Stimulated activated CD8-positive, alpha-beta memory T cell treated with anti-CD3 and anti-CD28 coated beads, Interleukin-7, amount 100 ng/mL, for 1 hour (primary cell): ENCODE results near the gene HBZ.
"Not testable (repeated sequence)": the region's sequence is repeated elsewhere in the genome, so short reads cannot be mapped to it uniquely, and the experiment has no call there.

Source experiments
- DNase-seq, 2 donors: peaks; one replicate each; pipeline ENCODE4 v3.0.0-alpha.2; 2020; ENCODE audit warnings: low read depth in 2 of 2

The HBZ gene

DNA sequence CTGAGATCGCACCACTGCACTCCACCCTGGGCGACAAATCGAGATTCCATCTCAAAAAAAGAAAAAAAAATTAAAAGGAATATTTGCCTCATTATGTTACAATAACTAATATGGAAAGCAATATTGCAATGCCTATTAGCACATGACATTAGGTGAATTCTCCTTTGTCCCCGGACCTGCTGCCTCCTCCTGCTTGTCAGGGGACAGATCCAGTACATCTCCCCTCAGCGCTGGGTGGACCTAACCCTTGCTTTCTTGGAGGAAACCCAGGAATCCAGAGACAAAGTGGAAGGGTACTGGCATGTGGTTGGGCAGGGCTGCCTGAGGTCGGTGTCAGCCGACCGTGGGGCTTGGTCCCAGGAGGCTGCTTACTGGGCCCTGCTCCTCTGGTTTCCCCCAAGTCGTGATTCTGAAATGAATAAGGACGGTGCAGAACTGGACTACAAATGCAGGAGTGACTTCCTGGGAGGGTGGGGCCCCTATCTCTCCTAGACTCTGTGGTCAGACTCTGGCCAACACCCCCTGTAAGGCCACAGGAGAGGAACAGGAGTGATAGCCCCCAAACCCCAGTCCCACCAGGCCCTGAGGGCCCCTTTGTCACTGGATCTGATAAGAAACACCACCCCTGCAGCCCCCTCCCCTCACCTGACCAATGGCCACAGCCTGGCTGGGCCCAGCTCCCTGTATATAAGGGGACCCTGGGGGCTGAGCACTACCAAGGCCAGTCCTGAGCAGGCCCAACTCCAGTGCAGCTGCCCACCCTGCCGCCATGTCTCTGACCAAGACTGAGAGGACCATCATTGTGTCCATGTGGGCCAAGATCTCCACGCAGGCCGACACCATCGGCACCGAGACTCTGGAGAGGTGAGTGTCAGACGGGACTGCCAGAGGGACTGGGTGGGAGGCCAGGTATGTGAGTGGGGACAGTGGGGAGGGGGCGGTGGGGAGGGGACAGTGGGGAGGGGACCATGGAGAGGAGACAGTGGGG lies at the start of gene HBZ:
TSS of gene HBZ (plus strand) at position 504 of the 988 bp plus-strand sequence. CDS start at position 770, 266 bp downstream.
- no peak for DNase-seq

DNA sequence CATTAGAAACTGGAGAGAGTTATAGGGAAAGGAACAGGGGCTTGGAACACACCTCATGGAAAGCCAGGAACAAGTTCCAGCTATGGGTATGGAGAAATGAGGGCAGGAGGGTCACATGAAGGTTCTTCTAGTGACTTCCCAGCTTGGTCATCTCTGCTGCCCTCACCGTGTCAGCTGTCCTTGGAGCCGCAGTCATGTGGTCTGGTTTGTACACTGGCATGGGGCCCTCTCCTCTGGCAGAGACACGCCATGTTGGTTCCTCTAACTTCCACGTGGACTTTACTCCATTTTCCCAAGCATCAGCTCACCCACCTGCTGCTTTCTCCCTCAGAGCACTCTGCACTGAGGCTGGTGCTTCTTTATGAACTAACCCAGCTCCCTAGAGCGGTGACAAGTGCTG lies 48.1 kb upstream of the HBZ start:
- no peak for DNase-seq

DNA sequence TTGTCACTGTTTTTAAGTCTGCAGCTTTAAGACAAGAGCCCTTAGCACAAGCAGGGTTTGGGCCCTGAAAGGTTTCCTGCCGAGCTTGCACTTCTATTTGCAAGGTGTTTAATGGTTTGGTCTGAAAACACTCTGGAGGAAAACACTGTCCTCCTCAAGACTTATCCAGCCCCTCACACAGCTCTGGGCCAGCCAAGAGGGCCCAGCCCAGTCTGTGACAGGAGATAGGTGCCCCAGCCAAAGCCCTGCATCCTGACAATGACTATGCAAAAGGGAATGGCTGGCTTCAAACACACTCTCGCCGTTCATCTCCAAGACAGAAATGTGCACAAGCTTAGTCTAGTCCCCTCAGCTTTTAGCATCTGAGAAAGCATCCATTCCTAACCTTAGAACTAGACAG lies 47.5 kb upstream of the HBZ start:
- no peak for DNase-seq

DNA sequence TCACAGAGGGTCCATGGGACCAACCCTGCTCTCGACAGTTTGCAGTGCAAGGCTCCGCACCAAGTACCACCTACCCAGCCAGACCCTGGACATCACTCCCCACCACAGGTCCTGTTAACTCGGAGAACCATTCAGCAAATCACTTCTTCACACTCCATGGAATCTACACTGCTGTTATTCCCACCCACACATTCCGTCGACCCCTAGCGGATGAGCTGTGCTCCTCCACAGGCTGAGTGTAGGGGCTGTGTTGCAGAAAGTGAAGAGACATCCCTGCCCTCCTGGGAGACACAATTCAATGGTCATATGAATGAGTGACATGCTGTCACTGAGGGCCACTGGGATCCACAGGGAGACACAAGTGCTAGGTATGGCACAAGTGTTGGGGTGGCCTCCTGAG lies 46.9 kb upstream of the HBZ start:
- DNase-seq: no peak

DNA sequence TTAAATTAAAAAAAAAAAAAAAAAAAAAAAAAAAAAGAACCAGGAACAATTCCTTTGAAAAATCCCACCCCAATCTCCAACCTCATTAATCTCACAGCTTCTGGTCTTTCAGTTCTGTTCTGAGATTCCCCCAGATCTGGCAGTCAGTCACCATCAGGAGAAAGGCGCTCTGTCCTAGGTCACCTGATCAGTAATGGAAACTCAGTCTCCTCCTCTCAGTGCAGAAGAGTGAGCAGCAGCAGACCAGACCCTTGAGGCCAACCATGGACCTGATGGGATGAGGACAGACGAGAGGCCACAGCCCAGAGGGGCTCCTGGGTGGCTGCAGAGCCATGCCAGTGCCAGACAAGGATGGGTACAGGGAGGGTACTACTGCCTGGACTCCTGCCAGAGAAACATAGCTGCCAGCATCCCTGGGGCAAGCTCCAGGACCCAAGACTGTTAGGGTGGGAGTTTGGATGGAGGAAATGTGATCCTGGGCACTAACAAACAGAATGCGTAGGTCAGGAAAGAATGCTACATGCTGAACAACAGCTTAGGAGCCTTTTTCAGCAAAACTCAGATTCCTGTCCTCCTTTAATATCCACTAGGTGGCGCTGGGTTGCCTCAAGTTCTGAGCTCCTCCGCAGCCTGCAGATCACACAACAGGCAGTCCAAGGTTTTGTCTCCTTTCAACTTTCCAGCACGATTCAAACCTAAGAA lies 45.7 kb upstream of the HBZ start:
- DNase-seq: peak in 1 of 2 donors; percentile 12

DNA sequence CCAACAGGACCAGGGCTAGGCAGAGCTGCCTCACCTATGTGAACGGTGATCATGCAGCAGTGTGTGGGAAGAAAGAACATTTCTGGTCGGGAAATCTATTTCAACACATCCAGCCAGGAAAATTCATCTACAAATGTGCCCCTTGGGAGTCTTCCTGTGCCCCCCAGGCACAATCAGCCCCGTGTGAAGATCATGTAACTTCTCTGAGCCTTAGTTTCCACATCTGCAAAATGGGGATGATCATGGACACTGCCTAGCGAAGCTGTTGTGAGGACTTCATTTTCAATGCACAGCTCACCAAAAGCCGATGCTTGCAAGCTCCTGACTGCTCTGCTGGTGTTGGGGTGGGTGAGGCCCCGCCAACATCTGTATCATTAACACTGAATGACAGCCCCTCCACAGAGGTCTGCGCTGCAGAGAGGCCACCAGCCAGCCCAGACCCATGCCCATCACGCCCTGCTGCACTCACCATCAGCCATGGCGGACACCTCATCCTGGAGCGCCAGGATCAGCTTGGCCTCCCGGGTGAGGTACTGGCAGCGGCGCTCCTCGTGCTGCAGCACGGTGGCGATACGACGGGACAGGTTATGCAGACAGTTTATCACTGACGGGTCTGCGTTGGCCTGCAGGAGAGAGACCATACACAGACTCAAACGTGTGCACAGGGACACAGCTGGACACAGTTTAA lies 40.1 kb upstream of the HBZ start:
- no peak for DNase-seq

DNA sequence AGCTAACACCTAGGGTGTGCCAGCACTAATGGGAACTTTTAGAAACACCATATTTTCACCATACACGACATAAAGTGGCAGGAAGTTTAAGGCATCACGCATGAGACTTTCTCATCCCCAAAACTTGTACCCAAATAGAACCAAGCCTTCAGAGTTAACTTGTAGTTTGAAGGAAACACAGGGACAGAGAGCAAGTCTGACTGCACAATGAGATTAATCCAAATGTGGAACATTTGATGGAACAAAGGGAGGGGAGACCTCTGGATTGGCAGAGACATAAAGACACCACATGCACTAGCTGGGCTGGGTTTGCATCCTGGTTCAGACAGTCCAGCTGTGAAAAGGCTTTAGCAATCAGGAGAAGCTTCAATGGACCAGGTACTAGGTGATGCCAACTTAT lies 38.1 kb upstream of the HBZ start:
- DNase-seq: no peak

DNA sequence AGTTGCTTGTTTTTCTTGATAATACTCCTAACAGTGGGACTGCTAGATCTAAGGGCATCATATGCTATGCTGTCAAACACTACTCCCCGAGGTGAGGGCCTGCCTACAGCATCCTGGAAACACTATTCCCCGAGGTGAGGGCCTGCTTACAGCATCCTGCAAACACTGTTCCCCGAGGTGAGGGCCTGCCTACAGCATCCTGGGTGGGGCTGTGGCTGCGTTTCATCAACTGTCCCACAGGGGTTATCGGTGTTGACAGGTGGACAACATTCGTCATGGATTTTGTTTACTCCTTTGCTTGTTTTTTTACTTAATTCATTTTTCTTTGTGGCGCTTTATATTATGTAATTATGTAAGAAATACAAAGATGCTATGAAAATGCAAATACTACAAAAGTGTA lies 36.4 kb upstream of the HBZ start:
- DNase-seq: no peak

DNA sequence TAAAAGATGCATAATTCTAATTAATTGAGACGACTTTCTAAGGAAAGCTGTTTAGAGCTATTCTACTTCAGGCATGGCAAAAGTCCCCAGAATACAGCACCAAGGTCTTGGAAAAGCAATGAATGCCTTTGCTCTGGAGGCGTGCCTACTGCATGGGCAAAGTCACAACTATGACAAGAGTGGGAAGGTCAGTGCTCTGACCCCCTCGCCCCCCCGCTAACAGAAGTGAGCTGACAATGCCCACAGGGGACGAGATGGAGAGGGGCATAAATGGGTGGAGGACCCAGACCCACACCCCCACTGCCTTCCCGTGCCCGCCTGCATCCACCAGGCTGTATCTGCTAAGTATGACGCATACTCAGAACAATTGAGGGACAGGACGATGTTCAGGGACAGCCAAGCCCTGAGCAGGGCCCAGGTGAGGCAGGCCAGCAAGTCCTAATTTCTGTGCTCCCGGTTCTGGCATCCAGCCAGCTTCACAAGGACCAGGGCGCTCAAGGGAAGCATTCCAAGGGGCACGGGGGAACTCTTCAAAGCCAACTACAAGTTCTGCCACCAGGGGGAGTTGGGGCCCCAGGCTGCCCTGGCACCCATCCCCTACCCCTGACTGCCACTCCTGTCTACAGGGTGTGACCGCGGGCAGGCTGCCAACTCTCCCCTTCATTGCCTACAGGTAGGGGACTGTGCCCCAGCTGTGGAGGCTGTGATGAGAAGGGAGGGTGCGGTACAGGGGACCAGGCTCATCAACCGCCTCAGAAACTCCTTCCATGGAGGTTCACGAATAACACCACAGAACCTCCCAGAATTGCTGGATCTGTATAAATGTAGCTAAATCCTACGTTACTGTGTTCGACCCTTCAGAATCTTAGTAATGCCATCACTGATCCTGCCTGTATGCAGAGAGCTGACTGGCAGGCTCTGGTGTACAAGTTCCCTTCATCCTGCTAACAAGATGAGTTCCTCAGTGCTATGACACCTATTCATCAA lies 34.8 kb upstream of the HBZ start:
- peak; percentile 31 to 47 for DNase-seq

DNA sequence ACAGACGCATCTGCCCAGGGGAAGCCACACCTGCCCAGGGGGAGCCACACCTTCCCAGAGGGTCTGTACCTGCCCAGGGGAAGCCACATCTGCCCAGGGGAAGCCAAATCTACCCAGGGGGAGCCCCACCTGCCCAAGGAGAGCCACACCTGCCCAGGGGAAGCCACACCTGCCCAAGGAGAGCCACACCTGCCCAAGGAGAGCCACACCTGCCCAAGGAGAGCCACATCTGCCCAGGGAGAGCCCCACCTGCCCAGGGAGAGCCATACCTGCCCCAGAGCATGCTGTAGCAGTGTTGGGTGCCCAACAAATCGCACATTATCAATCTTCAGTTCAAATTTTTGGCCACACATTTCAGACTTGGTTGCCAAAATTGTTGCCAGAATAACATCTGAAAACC lies 33.6 kb upstream of the HBZ start:
- no peak for DNase-seq

DNA sequence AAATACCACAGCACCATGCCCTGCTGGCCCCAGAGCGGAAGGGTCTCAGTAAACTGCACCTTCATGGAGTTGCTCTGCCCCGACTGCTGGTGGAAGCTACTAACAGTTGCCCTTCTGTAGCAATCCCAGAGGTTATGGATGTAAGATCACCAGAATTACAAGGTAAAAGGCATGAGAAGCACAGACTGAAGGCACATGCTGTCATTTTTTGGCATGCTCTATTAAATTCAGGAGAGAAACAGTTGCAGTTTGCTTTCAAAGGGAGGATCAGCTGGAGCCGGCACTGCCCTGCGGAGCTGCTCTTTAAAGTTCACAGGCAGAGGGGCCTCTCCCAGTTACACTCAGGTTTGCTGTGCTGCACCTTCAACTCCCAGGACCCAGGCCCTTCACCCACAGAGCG lies 33.1 kb upstream of the HBZ start:
- DNase-seq: no peak

DNA sequence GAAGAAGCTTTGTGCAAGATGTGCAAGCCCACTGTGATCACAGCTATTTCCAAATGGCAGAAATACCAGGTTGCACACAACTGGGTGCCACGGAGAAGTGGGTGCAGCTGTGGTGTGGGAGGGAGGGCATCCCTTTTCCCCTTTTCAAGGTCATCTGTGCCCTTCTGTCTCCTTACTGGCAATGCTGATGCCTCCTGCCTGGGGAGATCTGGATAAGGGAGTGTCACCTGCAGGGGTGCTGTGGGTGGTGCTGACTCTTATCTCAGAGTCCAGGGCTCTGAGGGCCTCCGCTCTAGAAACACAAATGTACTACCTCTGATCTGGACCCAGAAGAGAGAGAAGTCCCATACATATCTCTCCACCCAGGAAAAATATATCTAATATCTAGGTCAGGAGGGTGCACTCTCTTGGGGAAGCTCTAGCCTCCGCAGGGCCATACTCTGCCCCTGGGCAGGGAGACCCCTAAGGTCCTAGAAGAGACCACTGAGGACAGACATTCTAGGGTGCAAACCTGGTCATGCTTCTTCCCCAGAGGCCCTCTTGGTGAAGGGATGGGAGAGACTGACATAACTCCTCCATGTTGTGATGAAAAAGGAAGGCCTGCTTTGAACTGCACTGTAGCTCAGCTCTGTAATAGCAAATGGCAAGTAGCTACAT lies 32.5 kb upstream of the HBZ start:
- DNase-seq: no peak

DNA sequence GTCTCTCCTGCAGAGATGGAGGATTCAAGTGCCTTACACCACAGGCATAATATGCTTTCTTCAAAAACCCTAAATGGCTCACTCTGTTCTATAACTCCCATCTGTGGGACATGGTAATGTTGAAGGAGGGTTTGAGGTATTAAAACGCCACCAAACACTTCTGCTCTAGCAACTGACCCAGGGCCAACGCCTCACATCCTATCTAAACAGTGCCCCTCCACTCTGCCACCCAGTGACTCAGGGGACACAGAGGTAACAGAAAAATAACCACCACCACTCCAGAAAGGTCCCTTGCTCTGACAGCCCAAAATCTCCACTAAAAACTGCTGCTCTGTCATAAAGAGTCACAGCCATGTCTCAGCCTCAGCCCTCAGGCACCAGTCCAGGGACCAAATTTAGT lies 31.7 kb upstream of the HBZ start:
- DNase-seq: no peak

DNA sequence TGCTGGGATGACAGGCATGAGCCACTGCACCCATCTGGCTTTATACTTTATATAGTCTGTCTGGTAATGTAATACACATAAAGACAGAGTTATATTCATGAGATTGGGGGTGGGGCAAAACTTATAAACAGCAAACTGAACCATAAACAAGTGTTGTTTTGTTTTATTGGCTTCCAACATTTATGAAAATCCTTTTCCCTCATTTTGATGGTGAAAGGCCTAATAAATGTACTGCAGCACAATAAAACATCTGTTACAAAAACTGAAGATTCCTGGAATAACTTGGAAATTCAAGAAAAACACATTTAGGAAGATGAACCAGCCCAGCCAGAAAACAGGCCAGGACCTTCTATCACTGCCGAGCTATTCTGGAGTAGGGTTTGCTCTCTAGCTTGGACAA lies 30.1 kb upstream of the HBZ start:
- DNase-seq: no peak

DNA sequence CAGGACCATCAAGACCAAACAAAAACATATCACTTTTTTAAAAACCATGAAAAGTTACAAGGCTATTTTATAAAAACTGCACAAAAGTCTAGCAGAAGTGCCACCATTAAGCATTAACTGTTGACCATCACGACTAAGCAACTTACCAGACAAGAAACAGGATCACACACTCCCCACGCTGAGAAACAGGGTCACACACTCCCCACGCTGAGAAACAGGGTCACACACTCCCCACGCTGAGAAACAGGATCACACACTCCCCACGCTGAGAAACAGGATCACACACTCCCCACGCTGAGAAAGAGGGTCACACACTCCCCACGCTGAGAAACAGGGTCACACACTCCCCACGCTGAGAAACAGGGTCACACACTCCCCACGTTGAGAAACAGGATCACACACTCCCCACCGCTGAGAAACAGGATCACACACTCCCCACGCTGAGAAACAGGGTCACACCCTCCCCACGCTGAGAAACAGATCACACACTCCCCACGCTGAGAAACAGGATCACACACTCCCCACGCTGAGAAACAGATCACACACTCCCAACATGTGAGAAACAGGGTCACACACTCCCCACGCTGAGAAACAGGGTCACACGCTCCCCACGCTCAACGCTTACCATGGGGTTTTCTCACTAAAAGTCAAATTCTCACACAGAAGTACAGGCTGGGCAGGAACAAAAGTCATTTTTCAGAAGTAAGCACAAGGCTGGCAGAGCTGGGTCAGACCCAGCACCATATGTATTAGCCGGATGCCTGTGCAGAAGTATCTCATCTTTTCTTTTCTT lies 28.7 kb upstream of the HBZ start:
- not testable (repeated sequence) for DNase-seq

DNA sequence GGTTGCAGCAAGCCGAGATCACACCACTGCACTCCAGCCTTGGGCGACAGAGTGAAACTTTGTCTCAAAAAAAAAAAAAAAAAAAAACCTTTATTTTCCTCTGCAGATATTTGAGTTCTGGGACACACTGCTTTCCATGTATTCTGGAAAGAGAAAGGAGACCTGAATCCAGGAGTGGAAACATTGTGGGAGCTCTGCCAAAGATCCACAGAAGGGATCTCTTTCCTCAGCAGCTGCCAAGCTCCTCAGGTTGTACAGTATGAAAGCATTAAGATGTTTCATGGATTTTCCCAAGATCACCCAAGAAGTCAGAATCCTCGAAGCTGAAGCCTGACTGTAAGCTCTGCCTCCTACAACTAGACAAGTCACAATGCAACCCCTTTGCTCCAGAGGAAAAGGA lies 27.4 kb upstream of the HBZ start:
- DNase-seq: no peak

DNA sequence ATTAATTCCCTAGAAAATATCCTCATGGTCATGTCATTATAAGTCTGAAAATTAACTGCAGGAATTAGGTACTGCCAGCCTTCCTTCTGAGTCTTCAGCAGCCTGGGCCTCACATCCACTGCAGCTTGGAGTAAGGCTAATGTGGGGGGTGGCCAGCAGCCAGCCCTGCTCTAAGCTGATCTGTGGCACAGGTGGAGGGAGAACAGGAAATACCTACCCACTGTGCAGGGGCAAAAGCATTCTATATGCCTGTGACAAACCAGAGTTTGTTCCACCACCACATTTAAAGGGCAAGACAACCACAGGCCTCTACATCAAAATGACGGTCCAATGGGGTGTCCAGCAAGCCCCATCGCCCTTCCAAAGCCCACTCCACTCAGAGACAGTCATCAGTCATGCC lies 23.4 kb upstream of the HBZ start:
- DNase-seq: no peak

DNA sequence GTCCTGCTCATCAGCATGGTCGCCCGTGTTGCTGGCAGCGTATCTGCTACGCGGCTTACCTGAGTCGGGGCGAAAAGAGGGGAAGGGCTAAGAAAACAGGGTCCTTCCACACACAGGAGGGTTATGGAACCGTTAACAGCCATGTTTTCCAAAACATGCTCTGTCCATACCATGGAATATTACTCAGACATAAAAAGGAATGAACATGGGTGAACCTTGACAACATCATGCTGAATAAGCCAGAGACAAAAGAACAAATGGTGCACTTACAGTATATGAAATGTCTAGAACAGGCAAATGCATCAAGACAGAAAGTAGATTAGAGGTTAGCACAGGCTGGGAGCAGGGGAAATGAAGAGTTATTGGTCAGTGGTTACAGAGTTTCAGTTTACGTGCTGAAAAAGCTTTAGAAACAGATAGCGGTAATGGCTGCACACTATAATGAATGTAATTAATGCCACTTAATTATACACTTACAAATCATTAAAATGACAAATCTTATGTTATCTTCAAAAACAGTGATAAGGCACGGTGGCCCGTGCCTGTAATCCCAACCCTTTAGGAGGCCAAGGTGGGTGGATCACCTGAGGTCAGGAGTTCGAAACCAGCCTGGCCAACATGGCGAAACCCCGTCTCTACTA lies 21.8 kb upstream of the HBZ start:
- no peak for DNase-seq

DNA sequence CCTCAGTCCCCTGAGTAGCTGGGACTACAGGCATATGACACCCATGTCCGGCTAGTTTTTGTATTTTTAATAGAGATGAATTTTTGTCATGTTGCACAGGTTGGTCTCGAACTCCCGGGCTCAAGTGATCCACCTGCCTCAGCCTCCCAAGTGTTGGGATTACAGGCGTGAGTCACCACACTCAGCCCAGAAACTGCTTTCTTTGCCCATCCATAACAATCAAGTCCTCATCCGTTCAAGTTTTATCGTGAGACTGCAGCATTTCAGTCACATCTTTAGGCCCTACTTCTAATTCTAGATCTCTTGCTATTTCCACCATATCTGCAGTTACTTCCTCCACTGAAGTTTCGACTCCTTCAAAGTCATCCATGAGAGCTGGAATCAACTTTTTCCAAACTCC lies 20.3 kb upstream of the HBZ start:
- DNase-seq: no peak
